GM06990 (cell line): Measurements from ENCODE around the gene CACFD1.

Experiments
- DNase-seq: peaks from one replicate; pipeline ENCODE4 v3.0.0-alpha.2; 2011; ENCODE audit not compliant: insufficient read length; ENCODE audit errors: extremely low read depth
- H3K27me3 ChIP-seq: replicated peaks from 2 replicates; pipeline ENCODE4 v1.6.0; 2011; ENCODE audit warnings: low read length; ENCODE audit not compliant: control insufficient read depth, insufficient read depth
- H3K36me3 ChIP-seq: 2 replicates; pipeline ENCODE4 v1.5.1; 2011; ENCODE audit warnings: low read length; ENCODE audit not compliant: control insufficient read depth, insufficient read depth
- H3K4me3 ChIP-seq: replicated peaks from 2 replicates; pipeline ENCODE4 v1.5.1; 2011; ENCODE audit warnings: low read depth, mild to moderate bottlenecking, control low read depth, low read length
- TF ChIP-seq, protein P1 (sequence below): IDR thresholded peaks from 2 replicates; pipeline ENCODE4 v1.5.1; 2011; ENCODE audit warnings: low read length, control low read depth, mild to moderate bottlenecking, inconsistent platforms; ENCODE audit not compliant: insufficient read depth, poor library complexity, severe bottlenecking

The CACFD1 gene

DNA sequence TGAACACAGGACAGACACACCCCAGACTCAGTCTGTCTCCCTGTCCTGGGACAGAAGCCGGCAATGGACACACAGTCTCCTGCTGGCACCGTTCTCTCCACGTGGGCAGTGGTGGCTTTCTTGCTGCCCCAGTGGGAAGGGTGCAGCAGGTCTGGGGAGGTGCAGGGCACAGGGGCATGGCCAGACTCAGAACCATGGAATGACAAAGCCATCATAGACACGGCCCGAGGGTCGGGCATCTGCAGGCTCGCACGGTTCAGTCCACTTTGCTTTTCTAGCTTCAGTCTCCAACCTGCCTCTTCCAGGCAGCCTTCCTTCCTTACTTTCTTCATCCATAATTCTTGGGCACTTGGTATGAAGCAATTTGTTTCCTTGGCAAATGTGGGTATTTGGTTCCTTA, 48.3 kb downstream of the CACFD1 start:
- Histone ChIP-seq H3K27me3 (peaks cover 4% of the 10 kb centered on the region; the same call in 1 of the 2 replicates), H3K4me3 (no peak overlapping the region), H3K36me3 (no peaks in the 10 kb centered on the region)
- TF ChIP-seq, protein P1, sequence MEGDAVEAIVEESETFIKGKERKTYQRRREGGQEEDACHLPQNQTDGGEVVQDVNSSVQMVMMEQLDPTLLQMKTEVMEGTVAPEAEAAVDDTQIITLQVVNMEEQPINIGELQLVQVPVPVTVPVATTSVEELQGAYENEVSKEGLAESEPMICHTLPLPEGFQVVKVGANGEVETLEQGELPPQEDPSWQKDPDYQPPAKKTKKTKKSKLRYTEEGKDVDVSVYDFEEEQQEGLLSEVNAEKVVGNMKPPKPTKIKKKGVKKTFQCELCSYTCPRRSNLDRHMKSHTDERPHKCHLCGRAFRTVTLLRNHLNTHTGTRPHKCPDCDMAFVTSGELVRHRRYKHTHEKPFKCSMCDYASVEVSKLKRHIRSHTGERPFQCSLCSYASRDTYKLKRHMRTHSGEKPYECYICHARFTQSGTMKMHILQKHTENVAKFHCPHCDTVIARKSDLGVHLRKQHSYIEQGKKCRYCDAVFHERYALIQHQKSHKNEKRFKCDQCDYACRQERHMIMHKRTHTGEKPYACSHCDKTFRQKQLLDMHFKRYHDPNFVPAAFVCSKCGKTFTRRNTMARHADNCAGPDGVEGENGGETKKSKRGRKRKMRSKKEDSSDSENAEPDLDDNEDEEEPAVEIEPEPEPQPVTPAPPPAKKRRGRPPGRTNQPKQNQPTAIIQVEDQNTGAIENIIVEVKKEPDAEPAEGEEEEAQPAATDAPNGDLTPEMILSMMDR, result no peak
- DNase-seq, result no peak

GRCh38 chr9:133509179-133510083, 49.7 kb downstream of the CACFD1 start:
- H3K4me3 ChIP-seq, result no peak overlapping the region
- DNase-seq, result no peak
- TF ChIP-seq, protein P1, result no peak
- peaks cover 4% of the 10 kb centered on the region; the same call in 1 of the 2 replicates for H3K27me3 ChIP-seq
- no peaks in the 10 kb centered on the region for H3K36me3 ChIP-seq

DNA sequence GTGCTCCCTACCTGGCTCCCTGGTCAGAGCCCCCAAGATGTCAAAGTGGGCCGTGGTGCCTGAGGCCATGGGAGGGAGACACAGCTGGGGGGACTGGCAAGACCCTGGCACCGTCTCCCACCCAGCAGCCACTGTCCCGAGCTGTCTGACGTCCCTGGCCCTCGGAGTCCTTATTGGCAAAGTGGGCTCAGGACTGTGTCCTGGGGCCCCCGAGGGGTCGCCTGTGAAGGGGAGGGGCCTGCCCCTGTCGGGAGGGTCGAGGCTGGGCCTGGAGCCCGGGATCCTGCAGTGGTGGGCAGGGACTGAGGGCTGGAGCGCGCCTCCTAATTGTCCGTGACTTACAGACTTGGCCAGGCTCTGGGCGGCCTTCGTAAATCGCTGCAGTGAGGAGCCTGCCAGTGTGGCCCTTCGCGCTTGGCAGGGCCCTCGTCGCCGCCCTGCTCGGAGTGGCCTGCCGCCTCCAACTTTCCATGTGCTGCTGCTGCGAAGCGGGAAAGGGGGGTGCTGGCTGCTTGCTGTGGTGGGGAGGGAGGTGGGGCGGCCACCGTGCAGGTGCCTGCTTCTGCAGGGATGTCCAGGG, 51.2 kb downstream of the CACFD1 start:
- Histone ChIP-seq H3K4me3 (no peak overlapping the region), H3K36me3 (no peaks in the 10 kb centered on the region), H3K27me3 (peaks cover 3% of the 10 kb centered on the region; the same call in 1 of the 2 replicates)
- TF ChIP-seq, protein P1, result no peak
- DNase-seq, result no peak

DNA sequence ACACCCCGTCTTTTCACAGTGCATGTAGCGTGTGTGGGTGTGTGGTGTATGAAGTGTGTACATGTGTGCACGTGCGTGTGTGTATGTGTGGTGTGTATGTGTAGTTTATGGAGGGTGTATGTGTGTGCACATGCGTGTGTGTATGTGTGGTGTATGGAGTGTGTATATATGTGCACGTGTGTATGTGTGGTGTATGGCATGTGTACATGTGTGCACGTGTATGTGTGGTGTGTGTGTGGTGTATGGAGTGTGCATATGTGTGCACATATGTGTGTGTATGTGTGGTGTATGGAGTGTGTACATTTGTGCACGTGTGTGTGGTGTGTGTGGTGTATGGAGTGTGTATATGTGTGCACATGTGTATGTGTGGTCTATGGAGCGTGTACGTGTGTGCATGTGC, 51.8 kb downstream of the CACFD1 start:
- peaks cover 3% of the 10 kb centered on the region; the same call in 1 of the 2 replicates for H3K27me3 ChIP-seq
- TF ChIP-seq, protein P1, result no peak
- no peak for DNase-seq

DNA sequence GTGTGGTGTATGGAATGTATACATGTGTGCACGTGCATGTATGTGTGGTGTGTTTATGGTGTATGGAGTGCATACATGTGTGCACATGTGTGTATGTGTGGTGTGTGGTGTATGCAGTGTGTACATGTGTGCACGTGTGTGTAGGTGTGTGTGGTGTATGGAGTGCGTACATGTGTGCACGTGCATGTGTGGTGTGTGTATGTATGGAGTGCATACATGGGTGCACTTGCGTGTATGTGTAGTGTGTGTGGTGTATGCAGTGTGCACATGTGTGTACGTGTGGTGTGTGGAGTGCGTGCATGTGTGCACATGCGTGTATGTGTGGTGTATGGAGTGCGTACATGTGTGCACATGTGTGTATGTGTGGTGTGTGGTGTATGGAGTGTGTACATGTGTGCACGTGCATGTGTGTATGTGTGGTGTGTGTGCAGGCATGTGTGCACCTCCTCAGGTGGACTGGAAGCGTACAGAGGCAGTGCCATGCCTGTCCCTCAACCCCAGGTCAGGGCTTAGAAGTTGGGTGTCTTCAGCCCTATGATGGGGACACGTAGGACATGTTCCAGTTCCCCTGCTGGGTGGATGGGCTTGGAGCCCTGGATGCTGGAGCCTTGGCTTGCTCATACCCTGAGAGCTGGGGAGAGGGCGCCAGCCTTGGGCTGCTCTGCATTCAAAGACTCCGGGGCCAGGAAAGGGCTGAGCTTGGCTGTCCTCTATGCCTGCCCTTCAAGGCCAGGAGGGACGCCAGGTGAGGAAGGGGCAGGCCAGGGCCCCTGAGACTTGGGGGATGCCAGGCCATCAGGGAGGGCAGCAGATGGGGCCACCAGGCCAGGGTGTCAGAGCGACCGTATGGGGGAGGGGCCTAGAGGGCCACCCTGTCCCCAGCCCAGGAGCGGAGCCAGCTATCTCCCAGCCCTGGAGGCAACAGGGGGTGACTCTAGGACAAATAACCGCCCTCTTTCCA, 52.8 kb downstream of the CACFD1 start:
- TF ChIP-seq, protein P1, result no peak
- no peak overlapping the region for H3K4me3 ChIP-seq
- no peak for DNase-seq
- H3K27me3 ChIP-seq, result peaks cover 3% of the 10 kb centered on the region; the same call in 1 of the 2 replicates
- no peaks in the 10 kb centered on the region for H3K36me3 ChIP-seq

More for the DNA sequence above, 51.8 kb downstream of the CACFD1 start:
- Histone ChIP-seq H3K36me3 (no peaks in the 10 kb centered on the region), H3K4me3 (no peak overlapping the region)
